Measurements from ENCODE around the gene MALL. TPM values are rescaled to one million over a fixed set of nuclear protein-coding genes. Genes with fewer than 3 reads are reported as not detected.
A peak's percentile ranks its signal among the peaks of the same experiment; 100 is the strongest.
"Not testable (repeated sequence)": the region's sequence is repeated elsewhere in the genome, so short reads cannot be mapped to it uniquely, and the experiment has no call there.

Gene MALL
- total and polyA plus RNA-seq, 9 of the 15 experiments (the other 6 are each of a cell fraction or from before 2014, with no cell fraction given), result 0.24 TPM; not detected in 8

GRCh38 chr2:110093924-110094323 is 21.7 kb downstream of the MALL start:
- H3K27ac ChIP-seq (ENCODE audit: extremely low read depth, low read depth, low read length); H3K9ac ChIP-seq (ENCODE audit: insufficient read depth in 1 of 2, low read depth in 2 of 2, low read length in 2 of 2); H3K79me2 ChIP-seq (ENCODE audit: control insufficient read depth, insufficient read depth, low read length); H4K20me1 ChIP-seq (replicated peaks; ENCODE audit: control insufficient read depth, insufficient read depth, low read length); BruUV-seq (replicated peaks); FAIRE-seq; H3K27me3 ChIP-seq (ENCODE audit: control insufficient read depth in 2 of 2, insufficient read depth in 2 of 2, low read length in 2 of 2); intact Hi-C loops (cut with micrococcal nuclease); H3K4me3 ChIP-seq; ATAC-seq; DNase-seq (ENCODE audit: extremely low read depth in 1 of 4, low spot score in 3 of 4); H3K9me3 ChIP-seq (replicated peaks; ENCODE audit: control insufficient read depth, insufficient read depth, low read depth, low read length); in situ Hi-C loops (cut with MboI); H3K36me3 ChIP-seq (ENCODE audit: control insufficient read depth, insufficient read depth, low read length); H3K4me2 ChIP-seq (ENCODE audit: insufficient read depth, low read length); H2AFZ ChIP-seq (ENCODE audit: low read depth, low read length); POLR2A ChIA-PET; H3K9me1 ChIP-seq (ENCODE audit: control insufficient read depth, insufficient read depth, low read length); CTCF ChIA-PET (ENCODE audit: low intra/inter-chr PET ratio); H3K4me1 ChIP-seq (replicated peaks in 1 of 2; ENCODE audit: control insufficient read depth in 2 of 2, insufficient read depth in 2 of 2, low read length in 2 of 2): not testable (repeated sequence)
- no CpG with 5 or more reads among the region's 6 CpGs for WGBS (ENCODE audit: insufficient coverage, low coverage, missing lambda C conversion rate)

- in situ Hi-C loops (cut with MboI); H3K79me2 ChIP-seq (ENCODE audit: control insufficient read depth, insufficient read depth, low read length); H3K4me2 ChIP-seq (ENCODE audit: insufficient read depth, low read length); intact Hi-C loops (cut with micrococcal nuclease); H3K27me3 ChIP-seq (ENCODE audit: control insufficient read depth in 2 of 2, insufficient read depth in 2 of 2, low read length in 2 of 2); POLR2A ChIA-PET; ATAC-seq; DNase-seq (ENCODE audit: extremely low read depth in 1 of 4, low spot score in 3 of 4); H3K4me3 ChIP-seq; FAIRE-seq; H3K9me1 ChIP-seq (ENCODE audit: control insufficient read depth, insufficient read depth, low read length); H3K9me3 ChIP-seq (replicated peaks; ENCODE audit: control insufficient read depth, insufficient read depth, low read depth, low read length); H4K20me1 ChIP-seq (replicated peaks; ENCODE audit: control insufficient read depth, insufficient read depth, low read length); H3K36me3 ChIP-seq (ENCODE audit: control insufficient read depth, insufficient read depth, low read length); H3K4me1 ChIP-seq (replicated peaks in 1 of 2; ENCODE audit: control insufficient read depth in 2 of 2, insufficient read depth in 2 of 2, low read length in 2 of 2); H3K9ac ChIP-seq (ENCODE audit: insufficient read depth in 1 of 2, low read depth in 2 of 2, low read length in 2 of 2); H3K27ac ChIP-seq (ENCODE audit: extremely low read depth, low read depth, low read length); H2AFZ ChIP-seq (ENCODE audit: low read depth, low read length); CTCF ChIA-PET (ENCODE audit: low intra/inter-chr PET ratio); BruUV-seq (replicated peaks): not testable (repeated sequence)
- no CpG with 5 or more reads among the region's 4 CpGs for WGBS (ENCODE audit: insufficient coverage, low coverage, missing lambda C conversion rate)
Measured at GRCh38 chr2:110090164-110090563, 25.5 kb downstream of the MALL start.

DNA sequence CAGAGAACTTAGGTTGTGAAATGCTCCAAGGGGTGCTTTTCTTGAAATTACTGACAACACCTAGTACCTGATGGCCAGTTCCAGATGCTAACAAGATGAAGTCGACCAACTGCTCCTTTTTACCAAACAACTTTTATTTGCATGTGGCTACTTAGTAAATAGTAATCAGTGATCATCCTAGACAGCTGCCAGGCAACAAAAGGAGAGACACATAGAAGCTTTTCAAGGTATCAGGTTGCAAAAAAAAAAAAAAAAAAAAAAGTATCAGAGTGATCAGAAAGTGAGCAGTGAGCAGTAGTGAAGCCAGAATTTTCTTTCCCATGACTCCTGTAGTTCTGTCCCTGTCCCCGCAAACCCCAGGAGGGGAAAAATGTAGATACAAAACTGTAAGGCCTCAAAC is 31.9 kb downstream of the MALL start:
- H3K4me3 ChIP-seq; H3K9me3 ChIP-seq (replicated peaks; ENCODE audit: control insufficient read depth, insufficient read depth, low read depth, low read length); POLR2A ChIA-PET; CTCF ChIA-PET (ENCODE audit: low intra/inter-chr PET ratio); in situ Hi-C loops (cut with MboI); H3K9me1 ChIP-seq (ENCODE audit: control insufficient read depth, insufficient read depth, low read length); H3K4me2 ChIP-seq (ENCODE audit: insufficient read depth, low read length); H2AFZ ChIP-seq (ENCODE audit: low read depth, low read length); H3K36me3 ChIP-seq (ENCODE audit: control insufficient read depth, insufficient read depth, low read length); H3K9ac ChIP-seq (ENCODE audit: insufficient read depth in 1 of 2, low read depth in 2 of 2, low read length in 2 of 2); H3K27me3 ChIP-seq (ENCODE audit: control insufficient read depth in 2 of 2, insufficient read depth in 2 of 2, low read length in 2 of 2); H3K79me2 ChIP-seq (ENCODE audit: control insufficient read depth, insufficient read depth, low read length); H4K20me1 ChIP-seq (replicated peaks; ENCODE audit: control insufficient read depth, insufficient read depth, low read length); BruUV-seq (replicated peaks); H3K27ac ChIP-seq (ENCODE audit: extremely low read depth, low read depth, low read length); H3K4me1 ChIP-seq (replicated peaks in 1 of 2; ENCODE audit: control insufficient read depth in 2 of 2, insufficient read depth in 2 of 2, low read length in 2 of 2); ATAC-seq; intact Hi-C loops (cut with micrococcal nuclease); DNase-seq (ENCODE audit: extremely low read depth in 1 of 4, low spot score in 3 of 4): not testable (repeated sequence)
- peak; percentile 51 for FAIRE-seq
- no CpG with 5 or more reads among the region's 2 CpGs for WGBS (ENCODE audit: insufficient coverage, low coverage, missing lambda C conversion rate)

GRCh38 chr2:110083162-110083561 is 32.5 kb downstream of the MALL start:
- H3K79me2 ChIP-seq (ENCODE audit: control insufficient read depth, insufficient read depth, low read length); FAIRE-seq; POLR2A ChIA-PET; H3K27me3 ChIP-seq (ENCODE audit: control insufficient read depth in 2 of 2, insufficient read depth in 2 of 2, low read length in 2 of 2); H3K9me1 ChIP-seq (ENCODE audit: control insufficient read depth, insufficient read depth, low read length); CTCF ChIA-PET (ENCODE audit: low intra/inter-chr PET ratio); H2AFZ ChIP-seq (ENCODE audit: low read depth, low read length); H3K4me2 ChIP-seq (ENCODE audit: insufficient read depth, low read length); H3K36me3 ChIP-seq (ENCODE audit: control insufficient read depth, insufficient read depth, low read length); H3K9ac ChIP-seq (ENCODE audit: insufficient read depth in 1 of 2, low read depth in 2 of 2, low read length in 2 of 2); H3K4me1 ChIP-seq (replicated peaks in 1 of 2; ENCODE audit: control insufficient read depth in 2 of 2, insufficient read depth in 2 of 2, low read length in 2 of 2); in situ Hi-C loops (cut with MboI); H3K4me3 ChIP-seq; H3K27ac ChIP-seq (ENCODE audit: extremely low read depth, low read depth, low read length); DNase-seq (ENCODE audit: extremely low read depth in 1 of 4, low spot score in 3 of 4); ATAC-seq; intact Hi-C loops (cut with micrococcal nuclease); BruUV-seq (replicated peaks); H4K20me1 ChIP-seq (replicated peaks; ENCODE audit: control insufficient read depth, insufficient read depth, low read length); H3K9me3 ChIP-seq (replicated peaks; ENCODE audit: control insufficient read depth, insufficient read depth, low read depth, low read length): not testable (repeated sequence)
- WGBS (ENCODE audit: insufficient coverage, low coverage, missing lambda C conversion rate), result no CpG with 5 or more reads among the region's 8 CpGs
